Stimulated activated CD4-positive, alpha-beta T cell treated with anti-CD3 and anti-CD28 coated beads, TNF-alpha, amount 100 ng/mL, for 4 hours (primary cell): ENCODE results near the gene ANKRD65.
"Not testable (repeated sequence)": the region's sequence is repeated elsewhere in the genome, so short reads cannot be mapped to it uniquely, and the experiment has no call there.

Source experiments
- DNase-seq, 3 experiments: peaks; one replicate each; pipeline ENCODE4 v3.0.0-alpha.2; 2020; ENCODE audit warnings: low read depth in 3 of 3

Gene ANKRD65

GRCh38 chr1:1421147-1421906, at the start of gene ANKRD65:
Gene ANKRD65, minus strand, starts transcription at chr1:1421276. Its CDS starts 271 bp downstream, at chr1:1421005.
- DNase-seq = no peak

GRCh38 chr1:1468196-1468985, 47.3 kb upstream of the ANKRD65 start:
- not testable (repeated sequence) for DNase-seq

GRCh38 chr1:1463312-1463711, 42.2 kb upstream of the ANKRD65 start:
- no peak for DNase-seq

GRCh38 chr1:1462318-1462966, 41.4 kb upstream of the ANKRD65 start:
- no peak for DNase-seq

GRCh38 chr1:1461721-1462317, 40.7 kb upstream of the ANKRD65 start:
- no peak for DNase-seq

- DNase-seq = no peak
Observed at GRCh38 chr1:1460540-1461130, 39.6 kb upstream of the ANKRD65 start.

GRCh38 chr1:1459711-1460110, 38.6 kb upstream of the ANKRD65 start:
- not testable (repeated sequence) for DNase-seq

GRCh38 chr1:1459156-1459555, 38.1 kb upstream of the ANKRD65 start:
- not testable (repeated sequence) for DNase-seq

GRCh38 chr1:1456683-1457255, 35.7 kb upstream of the ANKRD65 start:
- DNase-seq = not testable (repeated sequence)

GRCh38 chr1:1455934-1456333, 34.9 kb upstream of the ANKRD65 start:
- DNase-seq = not testable (repeated sequence)

GRCh38 chr1:1455366-1455884, 34.3 kb upstream of the ANKRD65 start:
- no peak for DNase-seq

- DNase-seq = not testable (repeated sequence)
Observed at GRCh38 chr1:1454286-1455056, 33.4 kb upstream of the ANKRD65 start.

- no peak for DNase-seq
Observed at GRCh38 chr1:1452882-1453281, 31.8 kb upstream of the ANKRD65 start.

GRCh38 chr1:1452365-1452739, 31.3 kb upstream of the ANKRD65 start:
- not testable (repeated sequence) for DNase-seq

GRCh38 chr1:1451696-1452364, 30.8 kb upstream of the ANKRD65 start:
- DNase-seq = no peak

- DNase-seq = not testable (repeated sequence)
Observed at GRCh38 chr1:1450616-1451015, 29.5 kb upstream of the ANKRD65 start.

GRCh38 chr1:1449099-1449739, 28.1 kb upstream of the ANKRD65 start, which contains the start of gene ATAD3C:
Gene ATAD3C, plus strand, starts transcription at chr1:1449689. Its CDS starts 995 bp downstream, at chr1:1450684.
- DNase-seq = no peak

GRCh38 chr1:1446631-1447030, 25.6 kb upstream of the ANKRD65 start:
- DNase-seq = not testable (repeated sequence)
